ENCODE results near the gene E2F8. TPM values are rescaled to one million over a fixed set of nuclear protein-coding genes. Genes with fewer than 3 reads are reported as not detected.

Gene E2F8
- total and polyA plus RNA-seq, 2 experiments from 2014 or later = 8.3 to 10.6 TPM

DNA sequence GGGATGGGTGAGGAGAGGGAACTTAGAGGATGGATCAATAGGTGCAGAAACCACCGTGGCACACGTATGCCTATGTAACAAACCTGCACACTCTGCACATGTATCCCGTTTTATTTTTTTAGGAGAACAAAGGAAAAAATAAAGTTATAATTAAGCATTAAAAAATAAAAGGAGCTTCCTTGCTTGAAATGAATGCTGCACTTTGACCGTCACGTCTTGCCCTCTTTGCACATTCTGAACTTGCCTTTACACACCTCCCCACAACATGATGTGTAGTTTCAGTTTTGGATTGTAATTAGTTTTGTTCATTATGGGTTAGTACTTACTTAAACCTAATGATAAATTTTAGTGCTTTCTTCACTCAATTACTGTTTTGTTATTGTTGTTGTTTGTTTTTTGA, 35.9 kb downstream of the E2F8 start:
- Histone ChIP-seq H3K79me2 (replicated peaks; ENCODE audit: insufficient read depth) (no peaks in the 10 kb centered on the region), H3K36me3 (ENCODE audit: insufficient read depth) (0 out of 2 replicates have a peak, but pooled peaks cover 3% of the 10 kb centered on the region), H2AFZ (no peak overlapping the region), H3K27ac (ENCODE audit: low read depth) (no peak overlapping the region), H3F3A (replicated peaks; ENCODE audit: low read depth) (no peaks in the 10 kb centered on the region), H4K20me1 (replicated peaks; ENCODE audit: insufficient read depth) (no peaks in the 10 kb centered on the region), H3K9me2 (ENCODE audit: insufficient read depth) (no peaks in the 10 kb centered on the region), H3K27me3 (ENCODE audit: insufficient read depth) (no peaks in the 10 kb centered on the region), H3K4me1 (ENCODE audit: insufficient read depth) (no peaks in the 10 kb centered on the region), H3K4me2 (no peak overlapping the region), H3K4me3 (no peak overlapping the region)
- ATAC-seq = no peak
- Mint-ChIP-seq H3K4me3 (no peak overlapping the region), H3K9me3 (no peaks in the 10 kb centered on the region), H3K36me3 (ENCODE audit: low read depth) (no peaks in the 10 kb centered on the region), H3K27ac (no peak overlapping the region), H3K4me1 (peaks cover 10% of the 10 kb centered on the region; the same call in 2 of the 3 replicates), H3K27me3 (ENCODE audit: insufficient read depth, low read depth, poor library complexity) (no peaks in the 10 kb centered on the region)
- no peak for DNase-seq (ENCODE audit: low spot score)
- TF ChIP-seq JUNB (IDR thresholded peaks at IDR 0.05; ENCODE audit: unreplicated experiment) = no peak
- TF ChIP-seq ZNF114 (CRISPR knock-in tag; IDR thresholded peaks at IDR 0.05) = no peak
- no peak for TF ChIP-seq NANOG (IDR thresholded peaks at IDR 0.05; ENCODE audit: borderline replicate concordance)
- TF ChIP-seq, protein P1, sequence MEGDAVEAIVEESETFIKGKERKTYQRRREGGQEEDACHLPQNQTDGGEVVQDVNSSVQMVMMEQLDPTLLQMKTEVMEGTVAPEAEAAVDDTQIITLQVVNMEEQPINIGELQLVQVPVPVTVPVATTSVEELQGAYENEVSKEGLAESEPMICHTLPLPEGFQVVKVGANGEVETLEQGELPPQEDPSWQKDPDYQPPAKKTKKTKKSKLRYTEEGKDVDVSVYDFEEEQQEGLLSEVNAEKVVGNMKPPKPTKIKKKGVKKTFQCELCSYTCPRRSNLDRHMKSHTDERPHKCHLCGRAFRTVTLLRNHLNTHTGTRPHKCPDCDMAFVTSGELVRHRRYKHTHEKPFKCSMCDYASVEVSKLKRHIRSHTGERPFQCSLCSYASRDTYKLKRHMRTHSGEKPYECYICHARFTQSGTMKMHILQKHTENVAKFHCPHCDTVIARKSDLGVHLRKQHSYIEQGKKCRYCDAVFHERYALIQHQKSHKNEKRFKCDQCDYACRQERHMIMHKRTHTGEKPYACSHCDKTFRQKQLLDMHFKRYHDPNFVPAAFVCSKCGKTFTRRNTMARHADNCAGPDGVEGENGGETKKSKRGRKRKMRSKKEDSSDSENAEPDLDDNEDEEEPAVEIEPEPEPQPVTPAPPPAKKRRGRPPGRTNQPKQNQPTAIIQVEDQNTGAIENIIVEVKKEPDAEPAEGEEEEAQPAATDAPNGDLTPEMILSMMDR (conservative IDR thresholded peaks at IDR 0.05; ENCODE audit: low read depth in 2 of 2) = no peak
- TF ChIP-seq ZNF331 (CRISPR knock-in tag; IDR thresholded peaks at IDR 0.05; ENCODE audit: low read depth) = no peak
- no peak for TF ChIP-seq STAT1 (IDR thresholded peaks at IDR 0.05; ENCODE audit: unreplicated experiment)
- TF ChIP-seq EZH2 (IDR thresholded peaks at IDR 0.05; ENCODE audit: low read depth, unreplicated experiment) = no peak
- no peak for TF ChIP-seq POLR2AphosphoS5 (IDR thresholded peaks at IDR 0.05; ENCODE audit: low read depth)
- no peak for TF ChIP-seq CREB1 (CRISPR knock-in tag; IDR thresholded peaks at IDR 0.05; ENCODE audit: low read depth)
- TF ChIP-seq EZH2phosphoT487 (IDR thresholded peaks at IDR 0.05; ENCODE audit: unreplicated experiment) = no peak
- TF ChIP-seq, protein P2, sequence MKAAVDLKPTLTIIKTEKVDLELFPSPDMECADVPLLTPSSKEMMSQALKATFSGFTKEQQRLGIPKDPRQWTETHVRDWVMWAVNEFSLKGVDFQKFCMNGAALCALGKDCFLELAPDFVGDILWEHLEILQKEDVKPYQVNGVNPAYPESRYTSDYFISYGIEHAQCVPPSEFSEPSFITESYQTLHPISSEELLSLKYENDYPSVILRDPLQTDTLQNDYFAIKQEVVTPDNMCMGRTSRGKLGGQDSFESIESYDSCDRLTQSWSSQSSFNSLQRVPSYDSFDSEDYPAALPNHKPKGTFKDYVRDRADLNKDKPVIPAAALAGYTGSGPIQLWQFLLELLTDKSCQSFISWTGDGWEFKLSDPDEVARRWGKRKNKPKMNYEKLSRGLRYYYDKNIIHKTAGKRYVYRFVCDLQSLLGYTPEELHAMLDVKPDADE (IDR thresholded peaks at IDR 0.05) = no peak
- TF ChIP-seq, protein P3, sequence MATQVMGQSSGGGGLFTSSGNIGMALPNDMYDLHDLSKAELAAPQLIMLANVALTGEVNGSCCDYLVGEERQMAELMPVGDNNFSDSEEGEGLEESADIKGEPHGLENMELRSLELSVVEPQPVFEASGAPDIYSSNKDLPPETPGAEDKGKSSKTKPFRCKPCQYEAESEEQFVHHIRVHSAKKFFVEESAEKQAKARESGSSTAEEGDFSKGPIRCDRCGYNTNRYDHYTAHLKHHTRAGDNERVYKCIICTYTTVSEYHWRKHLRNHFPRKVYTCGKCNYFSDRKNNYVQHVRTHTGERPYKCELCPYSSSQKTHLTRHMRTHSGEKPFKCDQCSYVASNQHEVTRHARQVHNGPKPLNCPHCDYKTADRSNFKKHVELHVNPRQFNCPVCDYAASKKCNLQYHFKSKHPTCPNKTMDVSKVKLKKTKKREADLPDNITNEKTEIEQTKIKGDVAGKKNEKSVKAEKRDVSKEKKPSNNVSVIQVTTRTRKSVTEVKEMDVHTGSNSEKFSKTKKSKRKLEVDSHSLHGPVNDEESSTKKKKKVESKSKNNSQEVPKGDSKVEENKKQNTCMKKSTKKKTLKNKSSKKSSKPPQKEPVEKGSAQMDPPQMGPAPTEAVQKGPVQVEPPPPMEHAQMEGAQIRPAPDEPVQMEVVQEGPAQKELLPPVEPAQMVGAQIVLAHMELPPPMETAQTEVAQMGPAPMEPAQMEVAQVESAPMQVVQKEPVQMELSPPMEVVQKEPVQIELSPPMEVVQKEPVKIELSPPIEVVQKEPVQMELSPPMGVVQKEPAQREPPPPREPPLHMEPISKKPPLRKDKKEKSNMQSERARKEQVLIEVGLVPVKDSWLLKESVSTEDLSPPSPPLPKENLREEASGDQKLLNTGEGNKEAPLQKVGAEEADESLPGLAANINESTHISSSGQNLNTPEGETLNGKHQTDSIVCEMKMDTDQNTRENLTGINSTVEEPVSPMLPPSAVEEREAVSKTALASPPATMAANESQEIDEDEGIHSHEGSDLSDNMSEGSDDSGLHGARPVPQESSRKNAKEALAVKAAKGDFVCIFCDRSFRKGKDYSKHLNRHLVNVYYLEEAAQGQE (IDR thresholded peaks at IDR 0.05; ENCODE audit: unreplicated experiment) = no peak
- TF ChIP-seq, protein P4, sequence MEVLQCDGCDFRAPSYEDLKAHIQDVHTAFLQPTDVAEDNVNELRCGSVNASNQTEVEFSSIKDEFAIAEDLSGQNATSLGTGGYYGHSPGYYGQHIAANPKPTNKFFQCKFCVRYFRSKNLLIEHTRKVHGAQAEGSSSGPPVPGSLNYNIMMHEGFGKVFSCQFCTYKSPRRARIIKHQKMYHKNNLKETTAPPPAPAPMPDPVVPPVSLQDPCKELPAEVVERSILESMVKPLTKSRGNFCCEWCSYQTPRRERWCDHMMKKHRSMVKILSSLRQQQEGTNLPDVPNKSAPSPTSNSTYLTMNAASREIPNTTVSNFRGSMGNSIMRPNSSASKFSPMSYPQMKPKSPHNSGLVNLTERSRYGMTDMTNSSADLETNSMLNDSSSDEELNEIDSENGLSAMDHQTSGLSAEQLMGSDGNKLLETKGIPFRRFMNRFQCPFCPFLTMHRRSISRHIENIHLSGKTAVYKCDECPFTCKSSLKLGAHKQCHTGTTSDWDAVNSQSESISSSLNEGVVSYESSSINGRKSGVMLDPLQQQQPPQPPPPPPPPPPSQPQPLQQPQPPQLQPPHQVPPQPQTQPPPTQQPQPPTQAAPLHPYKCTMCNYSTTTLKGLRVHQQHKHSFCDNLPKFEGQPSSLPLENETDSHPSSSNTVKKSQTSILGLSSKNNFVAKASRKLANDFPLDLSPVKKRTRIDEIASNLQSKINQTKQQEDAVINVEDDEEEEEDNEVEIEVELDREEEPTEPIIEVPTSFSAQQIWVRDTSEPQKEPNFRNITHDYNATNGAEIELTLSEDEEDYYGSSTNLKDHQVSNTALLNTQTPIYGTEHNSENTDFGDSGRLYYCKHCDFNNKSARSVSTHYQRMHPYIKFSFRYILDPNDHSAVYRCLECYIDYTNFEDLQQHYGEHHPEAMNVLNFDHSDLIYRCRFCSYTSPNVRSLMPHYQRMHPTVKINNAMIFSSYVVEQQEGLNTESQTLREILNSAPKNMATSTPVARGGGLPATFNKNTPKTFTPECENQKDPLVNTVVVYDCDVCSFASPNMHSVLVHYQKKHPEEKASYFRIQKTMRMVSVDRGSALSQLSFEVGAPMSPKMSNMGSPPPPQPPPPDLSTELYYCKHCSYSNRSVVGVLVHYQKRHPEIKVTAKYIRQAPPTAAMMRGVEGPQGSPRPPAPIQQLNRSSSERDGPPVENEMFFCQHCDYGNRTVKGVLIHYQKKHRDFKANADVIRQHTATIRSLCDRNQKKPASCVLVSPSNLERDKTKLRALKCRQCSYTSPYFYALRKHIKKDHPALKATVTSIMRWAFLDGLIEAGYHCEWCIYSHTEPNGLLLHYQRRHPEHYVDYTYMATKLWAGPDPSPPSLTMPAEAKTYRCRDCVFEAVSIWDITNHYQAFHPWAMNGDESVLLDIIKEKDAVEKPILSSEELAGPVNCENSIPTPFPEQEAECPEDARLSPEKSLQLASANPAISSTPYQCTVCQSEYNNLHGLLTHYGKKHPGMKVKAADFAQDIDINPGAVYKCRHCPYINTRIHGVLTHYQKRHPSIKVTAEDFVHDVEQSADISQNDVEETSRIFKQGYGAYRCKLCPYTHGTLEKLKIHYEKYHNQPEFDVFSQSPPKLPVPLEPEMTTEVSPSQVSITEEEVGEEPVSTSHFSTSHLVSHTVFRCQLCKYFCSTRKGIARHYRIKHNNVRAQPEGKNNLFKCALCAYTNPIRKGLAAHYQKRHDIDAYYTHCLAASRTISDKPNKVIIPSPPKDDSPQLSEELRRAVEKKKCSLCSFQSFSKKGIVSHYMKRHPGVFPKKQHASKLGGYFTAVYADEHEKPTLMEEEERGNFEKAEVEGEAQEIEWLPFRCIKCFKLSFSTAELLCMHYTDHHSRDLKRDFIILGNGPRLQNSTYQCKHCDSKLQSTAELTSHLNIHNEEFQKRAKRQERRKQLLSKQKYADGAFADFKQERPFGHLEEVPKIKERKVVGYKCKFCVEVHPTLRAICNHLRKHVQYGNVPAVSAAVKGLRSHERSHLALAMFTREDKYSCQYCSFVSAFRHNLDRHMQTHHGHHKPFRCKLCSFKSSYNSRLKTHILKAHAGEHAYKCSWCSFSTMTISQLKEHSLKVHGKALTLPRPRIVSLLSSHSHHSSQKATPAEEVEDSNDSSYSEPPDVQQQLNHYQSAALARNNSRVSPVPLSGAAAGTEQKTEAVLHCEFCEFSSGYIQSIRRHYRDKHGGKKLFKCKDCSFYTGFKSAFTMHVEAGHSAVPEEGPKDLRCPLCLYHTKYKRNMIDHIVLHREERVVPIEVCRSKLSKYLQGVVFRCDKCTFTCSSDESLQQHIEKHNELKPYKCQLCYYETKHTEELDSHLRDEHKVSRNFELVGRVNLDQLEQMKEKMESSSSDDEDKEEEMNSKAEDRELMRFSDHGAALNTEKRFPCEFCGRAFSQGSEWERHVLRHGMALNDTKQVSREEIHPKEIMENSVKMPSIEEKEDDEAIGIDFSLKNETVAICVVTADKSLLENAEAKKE (CRISPR knock-in tag; IDR thresholded peaks at IDR 0.05) = no peak
